Spleen (tissue), 11 donors: ENCODE data around the gene OGFR. TPM values are rescaled to one million over a fixed set of nuclear protein-coding genes. Genes with fewer than 3 reads are reported as not detected.

Experiments used
- DNase-seq: peaks from one replicate; pipeline ENCODE4 v3.0.0-alpha.2; 2020
- H3K27ac ChIP-seq, 8 donors: fragments of 200-600 bp; sonication (generic) in 7 of 8; 1 replicate in 4 of 8; 2 replicates in 4 of 8; pipeline versions ENCODE4 v1.5.0 to v1.8.0; 2016 to 2021; ENCODE audit warnings: inconsistent platforms in 4 of 8, mild to moderate bottlenecking in 4 of 8, moderate library complexity in 1 of 8
- H3K27me3 ChIP-seq, 7 donors: fragments of 200-600 bp; sonication (generic) in 6 of 7; replicated peaks in 1 of 7; 1 replicate in 4 of 7; 2 replicates in 3 of 7; pipeline versions ENCODE4 v1.5.0 to v1.8.0; 2016 to 2021; ENCODE audit warnings: inconsistent platforms in 3 of 7, mild to moderate bottlenecking in 1 of 7
- H3K36me3 ChIP-seq, 6 donors: fragments of 200-600 bp; sonication (generic) in 5 of 6; 1 replicate in 4 of 6; 2 replicates in 2 of 6; pipeline versions ENCODE4 v1.5.0 to v1.8.0; 2016 to 2021; ENCODE audit warnings: inconsistent platforms in 2 of 6
- H3K4me1 ChIP-seq, 6 donors: fragments of 200-600 bp; sonication (generic) in 5 of 6; 1 replicate in 3 of 6; 2 replicates in 3 of 6; pipeline versions ENCODE4 v1.5.0 to v1.8.0; 2016 to 2021; ENCODE audit warnings: inconsistent platforms in 3 of 6
- H3K4me3 ChIP-seq, 8 donors: fragments of 200-600 bp; sonication (generic) in 7 of 8; 1 replicate in 4 of 8; 2 replicates in 4 of 8; pipeline versions ENCODE4 v1.5.0 to v1.8.0; 2016 to 2021; ENCODE audit warnings: inconsistent platforms in 4 of 8, mild to moderate bottlenecking in 4 of 8, moderate library complexity in 2 of 8
- H3K9me3 ChIP-seq, 8 donors: fragments of 200-600 bp; sonication (generic) in 7 of 8; 1 replicate in 4 of 8; 2 replicates in 4 of 8; pipeline versions ENCODE4 v1.5.0 to v1.8.0; 2016 to 2021; ENCODE audit warnings: inconsistent platforms in 4 of 8
- POLR2A ChIP-seq, 3 donors: fragments of 450-650 bp; IDR thresholded peaks; one replicate each; pipeline ENCODE4 v1.5.1; 2017; ENCODE audit warnings: antibody characterized with exemption in 3 of 3, mild to moderate bottlenecking in 1 of 3
- POLR2AphosphoS5 ChIP-seq, 3 donors: sonication (generic); formaldehyde crosslinking; IDR thresholded peaks; one replicate each; pipeline ENCODE4 v1.5.1; 2017; ENCODE audit warnings: antibody characterized with exemption in 3 of 3
- WGBS, 5 donors: extraction: QIAGEN DNeasy Blood & Tissue Kit in 3 of 5; methylation state at CpG; one replicate each; pipeline versions ENCODE4 v1.1.5 to v1.1.7; 2013 to 2018; 5-methylcytosine and 5-hydroxymethylcytosine counted together
- intact Hi-C: fragments of 100-400 bp; cut with DNase I; formaldehyde crosslinking; loops from one replicate; pipeline ENCODE4 v1.15.0; 2023; ENCODE audit warnings: low total_unique reads
- polyA plus RNA-seq, 3 donors: library from polyadenylated mRNA; stranded (reverse); fragments of 200-250 nt; gene quantifications; one replicate each; pipeline ENCODE4 v1.2.1, GENCODE V29; 2013
- total RNA-seq, 7 donors: library from RNA; depleted of rRNA in 3 of 7; stranded (reverse); fragments of >200 nt in 3 of 7; fragmentation: NEBNext Ultra II Directional in 4 of 7; extraction: Animal tissue kit (Norgen Biotek cat#: 25700) in 4 of 7; gene quantifications; one replicate each; pipeline versions ENCODE4 v1.1.0 to v1.2.1, GENCODE V29; 2016 to 2021
- TF ChIP-seq, protein P1 (sequence below), 11 experiments: fragments of 200-600 bp in 7 of 11; fragments of 450-650 bp in 4 of 11; sonication (generic) in 4 of 11; IDR thresholded peaks in 8 of 11; conservative IDR thresholded peaks in 3 of 11; 1 replicate in 7 of 11; 2 replicates in 4 of 11; pipeline versions ENCODE4 v1.4.0 to v1.8.0; 2016 to 2021; ENCODE audit warnings: antibody characterized with exemption in 11 of 11, inconsistent platforms in 4 of 11, mild to moderate bottlenecking in 1 of 11
- donor health status: healthy with polysubstance abuse.
- donor health status: DM: no; HTN: no; CAD: no; lungs with moderate emphysema.
- donor health status: DM: no; HTN: no; CAD: no.
- donor health status: Bipolar disorder and iron deficiency.
- donor health status: healthy.
- donor health status: DM: no; HTN: no; CAD: no.
- donor health status: DM: yes; HTN: yes; CAD: no.

OGFR gene
- total and polyA plus RNA-seq, 10 donors = 46.0 to 127 (median 78.2) TPM

GRCh38 chr20:62834967-62835730, 30.5 kb downstream of the OGFR start:
- no peak overlapping the region for H3K4me3 ChIP-seq
- no peaks in the 10 kb centered on the region for H3K9me3 ChIP-seq
- H3K27ac ChIP-seq = no peak overlapping the region
- peaks cover 10 to 66% (median 46%) of the 10 kb centered on the region in 6 donors for H3K4me1 ChIP-seq
- WGBS, 5 donors = 87 to 95% (median 93%) methylated on average over 17 to 24 of the region's 24 CpGs
- TF ChIP-seq, protein P1, sequence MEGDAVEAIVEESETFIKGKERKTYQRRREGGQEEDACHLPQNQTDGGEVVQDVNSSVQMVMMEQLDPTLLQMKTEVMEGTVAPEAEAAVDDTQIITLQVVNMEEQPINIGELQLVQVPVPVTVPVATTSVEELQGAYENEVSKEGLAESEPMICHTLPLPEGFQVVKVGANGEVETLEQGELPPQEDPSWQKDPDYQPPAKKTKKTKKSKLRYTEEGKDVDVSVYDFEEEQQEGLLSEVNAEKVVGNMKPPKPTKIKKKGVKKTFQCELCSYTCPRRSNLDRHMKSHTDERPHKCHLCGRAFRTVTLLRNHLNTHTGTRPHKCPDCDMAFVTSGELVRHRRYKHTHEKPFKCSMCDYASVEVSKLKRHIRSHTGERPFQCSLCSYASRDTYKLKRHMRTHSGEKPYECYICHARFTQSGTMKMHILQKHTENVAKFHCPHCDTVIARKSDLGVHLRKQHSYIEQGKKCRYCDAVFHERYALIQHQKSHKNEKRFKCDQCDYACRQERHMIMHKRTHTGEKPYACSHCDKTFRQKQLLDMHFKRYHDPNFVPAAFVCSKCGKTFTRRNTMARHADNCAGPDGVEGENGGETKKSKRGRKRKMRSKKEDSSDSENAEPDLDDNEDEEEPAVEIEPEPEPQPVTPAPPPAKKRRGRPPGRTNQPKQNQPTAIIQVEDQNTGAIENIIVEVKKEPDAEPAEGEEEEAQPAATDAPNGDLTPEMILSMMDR (IDR thresholded peaks at IDR 0.05 in 8 of 11, conservative IDR thresholded peaks at IDR 0.05 in 3 of 11) = no peak
- TF ChIP-seq POLR2AphosphoS5 (IDR thresholded peaks at IDR 0.05) (no peak), POLR2A (IDR thresholded peaks at IDR 0.05) (no peak)
- peaks cover 0 to 17% (median 0%) of the 10 kb centered on the region in 6 donors for H3K36me3 ChIP-seq
- peaks cover 0 to 14% (median 0%) of the 10 kb centered on the region in 7 donors for H3K27me3 ChIP-seq
- DNase-seq = no peak
- intact Hi-C loops = no loop called here

GRCh38 chr20:62835931-62836861, 31.6 kb downstream of the OGFR start:
- peak; percentile 71 for DNase-seq
- Histone ChIP-seq H3K4me3 (no peak overlapping the region), H3K27ac (peak overlapping the region in 1 of 8 donors; percentile 9), H3K36me3 (peaks cover 0 to 28% (median 0%) of the 10 kb centered on the region in 6 donors), H3K27me3 (peaks cover 0 to 14% (median 0%) of the 10 kb centered on the region in 7 donors), H3K9me3 (no peaks in the 10 kb centered on the region), H3K4me1 (peaks cover 10 to 63% (median 42%) of the 10 kb centered on the region in 6 donors)
- TF ChIP-seq POLR2A (IDR thresholded peaks at IDR 0.05) = no peak
- TF ChIP-seq POLR2AphosphoS5 (IDR thresholded peaks at IDR 0.05) = peak in 1 of 3 donors; percentile 11
- 72 to 83% (median 77%) methylated on average over 39 to 52 of the region's 52 CpGs for WGBS, 5 donors
- intact Hi-C loops = no loop called here

DNA sequence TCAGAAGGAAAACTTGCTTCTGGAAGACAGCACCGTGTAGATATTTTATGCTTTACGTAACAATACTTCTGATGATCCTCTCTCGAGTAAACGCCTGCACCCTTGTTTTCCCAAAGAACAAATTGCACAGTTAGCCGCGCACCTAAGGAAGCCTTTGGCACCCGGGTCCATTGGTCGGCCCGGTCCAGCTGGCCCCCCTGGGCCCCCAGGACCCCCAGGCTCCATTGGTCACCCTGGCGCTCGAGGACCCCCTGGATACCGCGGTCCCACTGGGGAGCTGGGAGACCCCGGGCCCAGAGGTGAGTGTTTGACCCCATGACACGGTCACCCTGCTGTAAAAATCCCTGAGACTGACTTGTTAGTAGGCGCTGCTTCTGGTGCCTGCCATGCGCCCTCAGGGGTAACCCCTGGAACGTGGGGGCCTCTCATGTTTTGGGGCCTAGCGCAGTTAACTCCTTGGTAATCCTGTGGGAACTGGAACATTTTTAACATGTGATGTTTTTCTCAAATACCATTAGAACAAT, 32.4 kb downstream of the OGFR start:
- Histone ChIP-seq H3K4me1 (peaks cover 8 to 55% (median 34%) of the 10 kb centered on the region in 6 donors), H3K27ac (peak overlapping the region in 4 of 8 donors; percentile 55 to 80 (median 58)), H3K4me3 (no peak overlapping the region), H3K36me3 (peaks cover 0 to 30% (median 0%) of the 10 kb centered on the region in 6 donors), H3K27me3 (peaks cover 0 to 14% (median 0%) of the 10 kb centered on the region in 7 donors), H3K9me3 (no peaks in the 10 kb centered on the region)
- 90 to 96% (median 92%) methylated on average over 18 to 19 of the region's 19 CpGs for WGBS, 5 donors
- intact Hi-C loops = no loop called here
- TF ChIP-seq, protein P1 (IDR thresholded peaks at IDR 0.05 in 8 of 11, conservative IDR thresholded peaks at IDR 0.05 in 3 of 11) = no peak
- TF ChIP-seq POLR2A (IDR thresholded peaks at IDR 0.05) = no peak
- DNase-seq = peak; percentile 65

DNA sequence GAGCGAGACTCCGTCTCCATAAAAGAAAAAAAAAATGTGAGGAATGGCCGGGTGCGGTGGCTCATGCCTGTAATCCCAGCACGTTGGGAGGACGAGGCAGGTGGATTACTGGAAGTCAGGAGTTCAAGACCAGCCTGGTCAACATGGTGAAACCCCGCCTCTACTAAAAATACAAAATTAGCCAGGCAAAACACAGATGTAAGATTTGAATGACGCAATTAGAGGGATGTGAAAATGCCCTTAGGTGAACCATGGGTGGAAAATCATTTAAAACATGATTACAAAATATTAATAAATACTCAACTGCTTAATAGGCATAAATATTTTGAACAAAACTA, 33.1 kb downstream of the OGFR start:
- Histone ChIP-seq H3K27me3 (peaks cover 0 to 14% (median 0%) of the 10 kb centered on the region in 7 donors), H3K9me3 (no peaks in the 10 kb centered on the region), H3K27ac (peak overlapping the region in 5 of 8 donors; percentile 49 to 80 (median 57)), H3K4me3 (no peak overlapping the region), H3K4me1 (peaks cover under 1 to 48% (median 26%) of the 10 kb centered on the region in 6 donors), H3K36me3 (peaks cover 0 to 30% (median 0%) of the 10 kb centered on the region in 6 donors)
- TF ChIP-seq, protein P1 (IDR thresholded peaks at IDR 0.05 in 8 of 11, conservative IDR thresholded peaks at IDR 0.05 in 3 of 11) = no peak
- TF ChIP-seq POLR2A (IDR thresholded peaks at IDR 0.05) = no peak
- DNase-seq = peak; percentile 15
- 65 to 78% (median 71%) methylated on average over 8 of the region's 8 CpGs for WGBS, 5 donors
- intact Hi-C loops = no loop called here
